Measurements from ENCODE around the gene EEFSEC.

EEFSEC gene

DNA sequence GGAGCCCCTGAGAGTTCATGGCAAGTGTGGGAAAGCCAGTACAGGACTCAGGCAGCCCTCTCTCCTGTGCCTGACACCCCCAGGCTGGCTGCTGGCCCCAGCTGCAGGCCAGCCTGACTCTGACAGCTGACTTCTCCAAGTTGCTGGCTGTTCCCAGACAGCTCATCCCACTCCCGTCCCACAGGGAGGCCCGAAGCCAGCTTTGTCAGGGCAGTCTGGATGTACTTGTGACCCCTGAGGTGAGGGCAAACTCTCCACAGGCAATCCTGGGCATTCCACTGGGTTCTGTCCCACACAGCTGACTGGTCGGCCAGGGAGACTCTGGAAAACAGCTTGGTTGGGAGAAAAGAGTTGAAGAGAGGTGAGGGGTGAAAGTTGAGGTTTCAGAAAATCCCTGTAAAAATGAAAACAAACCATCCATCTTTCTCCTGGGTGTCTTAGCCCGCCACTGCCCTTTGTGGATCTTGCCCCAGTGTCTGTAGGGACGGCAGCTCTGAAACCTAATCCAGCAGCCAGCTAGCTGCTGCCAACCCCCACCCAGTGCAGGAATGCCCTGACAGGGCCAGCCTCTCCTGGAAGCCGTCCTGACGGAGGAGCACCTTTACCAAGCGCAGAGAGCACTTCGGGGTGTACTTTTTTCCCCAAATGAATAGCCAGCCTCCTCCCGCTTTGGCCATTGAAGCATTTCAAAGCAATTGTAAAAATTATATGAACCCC, 225.5 kb downstream of the EEFSEC start:
- DNase-seq: no peak

DNA sequence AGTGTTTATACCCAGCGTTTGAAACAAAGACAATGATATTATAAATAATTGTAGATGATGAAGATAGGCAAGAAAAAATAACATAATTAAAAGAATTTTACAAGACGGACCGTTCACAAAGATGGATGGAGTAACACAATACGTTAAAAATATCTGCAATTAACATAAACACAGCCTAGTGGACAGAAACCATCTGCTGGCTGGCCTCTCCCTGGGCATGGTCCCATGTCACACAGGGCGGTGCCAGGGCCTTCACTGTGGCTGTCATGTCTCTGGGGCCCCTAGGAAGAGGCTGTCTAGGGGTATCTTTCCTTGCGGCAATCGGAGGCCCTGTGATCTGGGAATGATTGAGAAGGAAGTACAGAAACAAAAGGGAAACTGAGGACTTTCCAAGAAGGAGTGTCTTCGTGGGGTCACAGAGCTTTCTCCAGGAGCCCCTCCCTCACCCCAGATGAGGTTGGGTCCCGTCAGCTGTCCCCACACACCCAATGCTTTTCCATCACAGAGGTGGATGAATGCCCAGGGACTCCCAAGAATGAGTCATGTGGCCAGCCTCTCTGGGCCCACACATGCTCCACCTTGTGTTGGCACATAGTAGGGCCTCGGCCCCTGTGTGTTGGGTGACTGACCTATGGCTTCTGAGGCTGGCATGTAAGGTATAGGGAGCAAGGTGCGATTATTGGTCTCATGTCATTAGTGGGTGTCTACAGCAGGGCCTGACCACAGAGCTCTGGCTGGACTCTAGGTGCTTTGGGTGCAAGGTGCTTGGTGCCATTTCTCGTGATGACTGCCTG, 226.3 kb downstream of the EEFSEC start:
- no peak for DNase-seq

DNA sequence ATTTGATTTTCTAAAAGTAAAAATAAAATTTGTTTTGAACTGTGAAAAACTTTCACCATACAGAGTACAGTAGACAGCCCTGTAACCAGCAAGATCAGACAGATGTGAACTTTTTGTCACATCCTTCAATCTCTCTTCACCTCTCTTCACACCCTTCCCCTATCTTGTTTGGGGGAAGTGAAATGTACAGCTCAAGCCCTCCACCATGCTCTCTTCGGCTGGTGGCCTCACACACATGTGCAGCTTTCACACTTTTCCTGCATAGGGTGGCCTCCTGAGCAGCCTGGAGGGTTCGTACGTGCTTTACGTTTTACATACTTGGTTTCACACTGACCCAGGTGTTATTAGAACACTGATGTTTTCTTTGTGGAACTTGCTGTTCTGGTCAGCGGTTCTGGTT, 227.0 kb downstream of the EEFSEC start:
- no peak for DNase-seq

DNA sequence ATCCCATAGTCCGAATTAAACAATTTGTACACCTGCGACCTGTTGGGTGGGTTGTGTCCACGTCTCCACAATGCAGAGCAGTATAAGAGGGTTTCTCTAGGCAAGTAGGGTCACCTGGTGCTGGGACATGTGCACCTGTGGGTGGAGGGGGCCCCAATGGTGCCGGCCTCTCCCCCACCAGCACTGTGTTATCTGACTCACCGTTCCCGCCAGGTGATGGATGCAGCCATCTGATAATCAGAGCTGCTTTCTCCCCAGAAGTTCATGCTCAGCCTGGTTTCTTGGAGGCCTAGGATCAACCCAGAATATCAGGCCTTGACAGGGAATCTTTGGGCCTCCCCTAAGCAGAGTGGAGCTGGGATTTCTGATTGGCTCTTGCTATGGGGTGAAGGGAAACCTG, 227.4 kb downstream of the EEFSEC start:
- no peak for DNase-seq

DNA sequence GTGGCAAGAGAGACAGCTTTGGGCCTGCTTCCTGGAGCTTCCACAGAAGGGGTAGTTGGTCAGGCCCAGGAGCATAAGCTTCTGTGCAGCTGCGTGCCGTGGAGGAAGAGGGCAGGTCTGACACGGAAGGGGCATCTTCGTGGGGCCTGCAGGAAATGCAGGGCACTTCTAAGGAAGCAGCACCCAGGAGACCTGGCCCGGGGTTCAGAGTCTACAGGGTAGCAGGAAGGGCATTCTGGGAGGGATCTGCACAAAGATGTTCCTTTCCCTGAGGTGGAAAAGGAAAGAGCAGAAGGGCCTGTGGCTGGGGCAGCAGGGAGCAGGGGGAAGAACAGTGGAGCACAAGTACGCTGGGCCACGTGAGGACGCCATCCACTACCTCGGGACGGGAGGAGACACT, 228.3 kb downstream of the EEFSEC start:
- no peak for DNase-seq

DNA sequence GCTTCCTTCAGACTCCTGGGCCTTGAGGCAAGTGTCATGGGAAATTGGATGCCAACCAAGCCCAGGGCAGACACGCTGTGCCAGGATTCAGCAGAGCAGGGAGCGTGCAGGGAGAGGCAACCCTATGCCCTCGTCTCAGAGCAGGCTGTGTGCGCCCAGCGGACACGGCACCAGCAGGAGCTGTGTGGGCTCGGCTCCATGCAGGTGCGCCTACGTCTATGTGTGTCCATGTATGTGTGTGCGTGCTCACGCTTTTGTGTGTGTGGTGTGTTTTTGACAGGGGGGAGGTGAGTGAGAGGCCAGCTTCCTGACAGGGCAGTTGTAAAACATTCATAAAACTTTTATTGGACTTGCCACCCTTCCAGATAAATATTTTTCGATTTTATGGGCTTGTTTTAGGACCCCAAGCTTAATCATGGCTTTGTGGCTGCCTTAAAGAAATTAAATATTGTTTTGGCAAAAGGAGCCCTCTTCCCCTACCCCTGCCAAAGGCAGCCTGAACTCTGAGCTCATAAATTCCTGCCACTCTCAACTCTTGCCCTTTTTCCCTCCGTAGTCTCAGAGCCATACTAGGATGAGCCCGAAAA, 229.0 kb downstream of the EEFSEC start:
- DNase-seq: no peak

DNA sequence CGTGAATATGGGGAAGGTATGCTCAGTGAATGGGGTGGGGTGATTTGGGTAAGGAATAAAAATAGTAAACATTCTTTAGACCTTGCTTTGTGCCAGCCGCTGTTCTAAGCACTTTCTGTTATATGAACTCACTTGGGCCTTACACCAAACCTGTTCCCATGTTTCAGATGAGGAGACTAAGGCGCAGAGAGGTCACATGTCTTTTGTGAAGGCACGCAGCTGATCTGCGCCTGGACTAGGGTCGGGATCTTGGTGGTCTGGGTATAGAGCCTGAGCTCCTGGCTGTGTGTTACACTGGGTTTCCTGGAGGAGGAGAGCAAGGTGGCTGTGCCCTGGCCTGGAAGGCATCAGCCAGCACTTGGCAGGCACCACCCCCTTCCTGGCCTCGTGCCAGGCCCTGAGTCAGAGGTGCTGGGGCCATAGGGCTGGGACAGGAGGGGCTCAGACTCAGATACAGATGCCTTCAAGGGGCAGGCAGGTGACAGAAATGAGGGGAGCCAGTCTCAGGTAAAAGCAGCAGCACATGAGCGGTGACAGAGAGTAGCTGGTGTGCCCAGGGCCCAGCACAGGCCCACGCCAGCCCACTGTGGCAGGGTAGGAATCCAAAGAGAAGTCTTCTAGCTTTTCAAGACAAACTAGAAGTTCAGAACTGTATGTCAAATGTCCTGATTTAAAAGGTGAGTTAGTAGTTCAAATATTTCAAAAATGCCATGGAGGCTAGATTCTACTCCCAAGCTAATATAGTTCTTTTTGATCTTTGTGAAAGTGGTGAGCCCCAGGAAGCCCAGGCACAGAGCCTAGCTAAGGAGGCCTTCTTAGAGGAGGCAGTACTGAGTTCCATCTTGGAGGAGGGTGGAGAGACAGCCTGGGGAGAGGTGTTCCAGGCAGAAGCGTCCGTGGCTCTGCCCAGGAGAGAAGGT, 230.3 kb downstream of the EEFSEC start:
- DNase-seq: peak; percentile 50

DNA sequence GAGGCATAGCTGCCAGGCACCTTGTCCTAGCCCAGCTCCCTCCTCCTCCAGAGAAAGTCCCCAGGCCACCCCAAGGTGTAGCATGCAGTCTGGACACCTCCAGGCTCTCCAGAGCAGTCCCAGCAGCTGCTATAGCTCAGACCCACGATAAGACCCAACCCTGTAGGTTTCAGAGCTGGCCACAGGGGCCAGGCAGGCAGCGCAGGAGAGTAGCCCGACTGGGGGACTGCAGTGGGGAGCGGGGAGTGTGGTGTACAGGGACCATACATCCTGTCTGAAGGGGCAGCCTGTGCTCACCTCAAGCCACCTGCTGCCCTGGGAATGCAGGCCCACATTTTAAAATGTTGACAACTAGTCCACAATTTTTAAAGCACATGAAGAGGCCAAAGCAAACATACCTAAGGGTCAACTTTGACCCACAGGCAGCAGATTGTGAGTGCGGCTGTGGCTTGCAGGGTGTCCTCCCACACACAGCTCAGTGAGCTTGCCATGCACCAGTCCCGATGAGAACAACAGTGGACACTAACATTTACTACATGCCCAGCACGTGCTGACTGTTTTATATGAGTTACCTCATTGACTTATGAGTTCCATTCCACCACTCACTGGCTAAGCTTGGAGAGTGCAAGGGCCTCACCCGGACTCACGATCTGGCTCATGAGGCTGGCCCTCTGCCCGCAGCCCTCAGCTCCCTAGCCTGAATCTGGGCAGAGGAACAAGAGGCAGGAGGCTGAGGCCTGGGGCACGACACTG, 232.0 kb downstream of the EEFSEC start:
- DNase-seq: no peak

DNA sequence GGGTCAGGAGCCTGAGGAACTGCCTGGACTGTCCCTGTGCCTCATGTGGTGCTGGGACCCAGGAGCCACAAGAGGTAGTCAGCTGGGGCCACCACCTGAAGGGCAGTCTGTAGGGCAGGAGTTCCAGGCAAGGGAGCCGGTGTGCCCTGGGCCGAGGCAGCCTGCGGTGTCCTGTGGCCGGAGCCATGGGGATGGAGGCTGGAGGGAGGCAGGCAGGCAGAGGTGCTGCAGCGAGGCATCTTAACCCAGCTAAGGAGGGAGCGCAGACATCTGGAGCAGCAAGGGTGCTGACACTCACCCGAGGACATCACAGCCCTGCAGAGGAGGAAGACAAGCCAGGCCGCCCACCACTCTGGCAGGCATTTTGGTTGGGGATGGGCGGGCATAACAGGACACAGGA, 235.7 kb downstream of the EEFSEC start:
- no peak for DNase-seq

DNA sequence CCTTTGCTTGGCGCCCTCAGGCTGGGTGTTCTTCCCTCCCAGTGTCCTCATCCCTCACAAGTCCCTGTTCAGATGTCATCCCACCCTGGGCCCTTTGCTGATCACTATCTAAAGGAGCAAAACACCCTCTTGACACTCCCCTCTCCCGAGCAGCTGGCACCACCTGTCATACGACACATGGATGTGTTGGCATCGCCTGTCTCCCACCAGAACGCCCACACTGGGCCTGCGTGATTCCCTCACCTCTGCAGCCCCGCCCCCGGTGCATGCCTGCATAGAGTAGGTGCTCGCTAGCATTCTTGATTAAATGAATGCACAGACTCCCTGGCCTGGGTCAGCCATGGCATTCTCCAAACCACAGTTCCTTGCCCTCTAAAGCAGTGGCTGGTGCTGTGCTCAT, 237.6 kb downstream of the EEFSEC start:
- no peak for DNase-seq

DNA sequence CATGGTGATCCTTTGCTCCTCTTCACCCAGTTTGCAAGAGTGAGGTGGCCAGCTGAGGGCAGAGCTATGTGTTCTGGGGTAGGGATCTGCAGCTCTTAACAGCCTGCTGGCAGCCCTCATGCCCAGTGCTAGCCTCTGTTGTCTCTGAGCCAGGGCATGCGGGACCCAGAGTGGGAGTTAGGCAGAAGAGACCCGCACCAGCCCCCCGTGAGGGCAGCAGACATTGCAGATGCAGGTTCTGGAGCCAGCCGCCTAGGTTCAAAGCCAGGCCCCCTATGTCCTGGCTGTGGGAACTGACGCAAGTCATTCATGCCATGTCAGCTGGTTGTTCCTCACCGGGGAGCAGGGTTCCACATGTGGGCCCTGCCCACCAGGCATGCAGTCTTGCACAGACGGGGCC, 238.7 kb downstream of the EEFSEC start:
- no peak for DNase-seq

DNA sequence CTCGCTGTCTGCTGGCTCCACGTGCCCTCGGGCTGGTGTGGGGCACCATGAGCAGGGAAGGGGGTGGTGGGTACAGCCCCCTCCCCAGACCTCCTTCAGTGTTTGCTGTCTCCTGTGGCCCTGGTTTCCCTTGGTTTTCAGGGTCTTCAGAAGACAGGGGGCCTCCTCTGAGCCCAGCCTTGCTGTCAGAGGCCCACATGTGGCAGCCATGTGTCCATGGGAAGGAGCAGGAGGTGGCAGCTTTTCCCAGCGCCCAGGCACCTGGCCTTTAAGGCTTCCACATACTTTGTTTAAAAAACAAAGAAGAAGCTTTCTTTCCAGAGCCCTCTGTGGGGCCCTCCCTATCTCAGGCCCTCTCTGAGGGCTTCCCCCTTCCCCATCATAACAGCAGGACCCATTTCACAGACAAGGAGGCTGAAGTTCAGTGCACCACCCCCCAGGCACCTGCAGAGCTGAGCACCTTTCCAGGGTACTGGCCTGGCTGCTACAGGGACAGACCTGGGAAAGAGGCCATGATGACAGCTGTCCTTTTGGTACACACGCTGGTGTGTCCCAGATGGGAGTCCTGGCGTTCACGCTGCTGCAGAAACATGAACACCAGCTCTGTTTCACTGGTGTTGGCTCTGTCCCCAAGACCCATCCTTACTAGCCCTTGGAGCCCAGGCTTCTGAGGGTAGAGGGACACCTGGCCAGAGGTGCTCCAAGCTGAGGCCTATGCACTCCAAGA, 239.7 kb downstream of the EEFSEC start:
- DNase-seq: no peak

DNA sequence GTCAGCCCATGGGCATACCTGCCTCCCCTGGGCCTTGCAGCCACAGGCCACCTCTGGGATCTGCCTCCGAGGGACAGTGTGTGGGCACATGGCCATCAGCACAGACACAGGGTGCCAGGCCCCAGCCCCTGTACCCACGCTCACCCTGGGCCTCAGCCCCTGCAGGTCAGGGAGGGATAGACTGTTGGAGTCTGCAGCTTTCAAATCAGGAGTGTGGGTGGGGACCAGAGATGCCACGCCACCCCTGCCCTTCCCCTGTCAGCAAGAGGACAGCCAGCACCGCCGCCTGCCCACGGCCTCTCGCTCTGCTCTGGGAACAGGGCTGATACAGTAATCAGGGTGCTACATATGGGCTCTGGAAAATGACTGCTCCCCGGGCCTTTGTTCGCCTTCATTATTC, 240.8 kb downstream of the EEFSEC start:
- no peak for DNase-seq

DNA sequence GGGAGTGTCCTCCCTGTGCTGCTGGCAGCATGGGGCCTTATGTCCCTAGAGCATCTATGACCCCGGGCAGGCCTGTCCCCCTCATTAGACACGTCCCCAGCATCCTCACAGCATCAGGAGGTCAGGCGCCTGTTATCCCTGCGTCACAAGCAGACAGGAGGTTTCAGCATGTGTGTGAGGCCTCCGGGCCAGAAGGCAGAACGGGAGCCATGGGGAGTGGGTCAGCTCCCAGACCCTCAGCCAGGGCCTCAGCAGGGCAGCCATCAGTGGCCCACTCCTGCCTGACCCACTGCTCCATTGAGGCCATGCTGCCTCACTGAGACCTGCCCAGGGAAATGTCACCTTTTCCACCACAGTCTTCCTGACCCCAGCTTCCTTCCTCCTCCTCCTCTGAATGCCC, 241.8 kb downstream of the EEFSEC start:
- DNase-seq: no peak

DNA sequence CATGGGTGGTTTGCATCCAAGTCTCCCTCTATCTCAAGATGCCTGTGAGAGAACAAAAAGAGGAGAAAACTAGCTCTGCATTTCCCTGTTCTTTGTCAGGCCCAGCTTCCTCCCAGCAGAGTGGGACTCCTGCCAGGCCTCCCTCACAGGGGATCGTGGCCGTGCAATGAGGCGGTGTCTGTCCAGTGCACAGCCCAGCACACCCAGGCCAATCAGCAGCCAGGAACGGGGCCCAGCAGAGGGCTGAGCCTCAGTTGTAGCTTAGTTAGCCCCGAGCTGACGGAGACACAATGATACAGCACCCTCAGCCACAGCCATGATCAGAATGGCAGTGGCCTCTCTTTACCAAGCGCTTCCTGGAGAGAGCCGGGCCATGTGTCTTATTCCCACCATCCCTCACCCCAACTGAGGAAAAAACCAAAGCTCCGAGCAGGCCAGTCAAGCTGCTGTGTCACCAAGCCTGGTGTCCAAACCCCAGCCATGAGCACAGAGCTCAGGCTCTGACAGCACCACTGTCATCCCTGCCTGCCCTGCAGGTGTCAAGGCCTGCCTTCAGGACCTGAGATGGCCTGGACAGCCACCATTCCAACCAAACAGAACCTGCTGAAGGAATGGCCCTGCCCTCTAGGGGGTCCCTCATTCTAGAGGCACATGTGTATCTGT, 242.3 kb downstream of the EEFSEC start:
- no peak for DNase-seq

DNA sequence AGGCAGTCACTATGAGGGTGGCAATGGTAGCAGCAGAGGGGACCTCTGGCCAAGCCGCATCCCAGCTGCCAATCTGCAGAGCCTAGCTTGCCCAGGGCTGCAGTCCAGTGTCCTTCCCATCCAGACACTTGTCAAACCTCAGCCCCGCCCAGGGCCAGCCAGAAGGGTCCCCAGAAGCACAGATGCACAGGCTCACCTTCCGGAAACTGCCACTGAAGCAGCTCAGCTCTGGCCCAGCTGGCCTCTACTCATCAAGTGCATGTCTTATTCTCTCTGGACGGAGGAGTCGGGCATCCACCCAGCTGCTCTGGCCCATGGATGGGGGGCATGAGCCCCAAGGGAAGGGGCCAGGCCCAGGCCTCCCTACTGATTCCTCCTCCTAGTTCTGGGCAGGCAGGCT, 244.2 kb downstream of the EEFSEC start:
- DNase-seq: no peak

DNA sequence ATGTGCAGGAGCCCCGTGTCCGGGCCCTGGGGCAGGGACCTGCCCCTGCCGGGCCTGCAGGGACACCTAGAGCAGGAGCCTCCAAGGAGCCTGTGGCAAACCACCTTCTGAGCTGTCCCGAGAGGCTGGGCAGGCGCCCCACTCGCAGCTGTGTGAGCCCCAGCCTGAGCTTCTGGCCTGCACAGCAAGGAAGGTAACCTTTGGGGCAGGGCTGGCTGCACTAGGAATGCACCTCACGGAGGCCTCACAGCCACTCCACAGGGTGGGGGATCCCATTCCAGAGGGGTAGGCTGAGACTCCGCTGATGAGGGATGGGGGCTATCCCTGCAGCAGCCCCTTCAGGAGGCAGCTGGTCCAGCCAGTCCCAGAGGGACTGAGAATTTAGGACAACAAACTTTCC, 245.3 kb downstream of the EEFSEC start:
- DNase-seq: no peak

DNA sequence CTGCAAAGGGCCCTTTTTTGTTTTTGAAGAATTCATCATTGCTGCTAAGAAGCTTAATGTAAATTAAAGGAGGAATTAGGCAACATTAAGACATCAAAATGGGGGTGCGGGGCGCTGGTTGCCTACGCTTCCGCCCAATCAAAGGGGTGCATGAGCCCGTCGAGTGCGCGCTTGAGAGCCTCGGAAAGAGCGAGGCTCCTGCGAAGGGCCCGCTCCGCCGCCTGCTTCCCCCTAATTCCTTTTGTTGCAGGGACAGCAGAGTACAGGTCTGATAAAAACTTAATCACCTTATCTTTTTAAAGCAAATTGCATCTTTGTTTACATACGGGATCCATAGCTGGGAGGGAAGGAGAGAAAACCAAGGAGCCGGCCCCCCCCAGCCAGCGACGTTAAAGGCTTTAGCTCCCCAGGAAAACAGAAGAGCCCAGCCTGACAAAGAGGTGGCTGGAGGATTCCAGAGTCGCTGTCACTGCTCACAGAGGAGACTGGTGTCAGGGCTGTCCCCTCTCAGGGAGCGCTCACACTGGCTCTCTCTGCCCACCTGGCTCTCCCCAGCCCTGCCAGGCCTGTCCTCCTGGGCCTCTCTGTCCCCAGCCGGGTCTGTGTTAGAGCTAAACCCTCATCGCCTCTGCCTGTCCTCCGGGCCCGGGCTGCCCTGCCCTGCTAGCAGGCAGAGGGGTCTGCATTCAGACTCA, 246.1 kb downstream of the EEFSEC start:
- no peak for DNase-seq

DNA sequence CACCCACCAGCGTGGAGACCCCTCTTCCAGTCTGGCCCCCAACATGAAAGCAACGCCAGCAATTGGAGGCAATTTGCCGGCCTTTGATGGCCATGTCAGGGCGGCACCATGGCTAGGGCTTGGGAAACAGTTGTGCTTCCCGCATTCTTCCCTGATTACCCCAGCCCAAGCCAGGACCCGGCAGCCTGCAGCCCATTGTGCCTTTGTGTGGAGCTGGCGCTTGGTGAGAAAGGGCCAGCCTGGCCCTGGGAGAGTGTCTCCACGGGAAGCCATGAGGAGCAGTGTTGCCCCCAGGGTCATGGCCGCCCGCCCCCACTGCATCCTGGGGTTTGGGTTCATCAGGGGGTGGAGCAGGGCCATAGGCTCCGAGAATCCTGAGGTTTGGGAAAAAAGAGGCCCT, 247.4 kb downstream of the EEFSEC start:
- no peak for DNase-seq

DNA sequence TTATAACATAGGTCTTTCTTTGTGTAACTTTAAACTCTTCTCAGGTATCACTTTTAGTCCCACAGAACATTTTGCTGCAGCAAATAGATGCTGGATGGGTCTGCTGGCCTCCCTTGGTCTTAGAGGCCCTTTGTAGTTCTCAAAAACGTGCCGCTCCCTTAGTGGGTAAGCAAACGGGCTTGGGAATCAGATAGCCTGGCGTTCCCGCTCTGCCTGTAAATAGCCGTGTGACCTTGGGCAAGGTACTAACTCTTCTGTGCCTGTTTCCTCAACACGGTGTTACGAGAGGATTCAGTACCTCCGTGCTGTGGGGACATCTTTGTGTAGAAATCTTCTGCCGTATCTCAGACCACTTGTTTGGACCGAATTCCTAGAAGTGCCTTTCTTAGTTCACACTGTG, 249.0 kb downstream of the EEFSEC start:
- DNase-seq: no peak

DNA sequence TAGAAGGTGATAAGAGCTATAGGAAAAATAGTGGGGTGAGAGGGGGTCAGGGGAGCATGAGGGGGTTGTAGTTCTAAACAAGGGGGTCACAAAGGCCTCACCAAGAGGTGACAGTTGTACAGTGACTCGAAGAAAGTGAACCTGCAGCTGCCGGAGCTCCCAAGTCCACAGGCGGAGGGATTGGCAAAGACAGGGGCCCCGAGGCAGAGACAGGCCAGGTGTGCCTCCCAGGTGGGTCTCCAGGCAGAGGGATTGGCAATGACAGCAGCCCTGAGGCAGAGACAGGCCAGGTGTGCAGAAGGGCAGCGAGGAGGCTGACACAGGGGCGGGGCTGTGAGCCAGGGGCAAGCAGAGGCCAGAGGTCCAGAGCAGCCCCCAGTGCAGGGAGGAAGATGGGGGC, 249.7 kb downstream of the EEFSEC start:
- DNase-seq: no peak

All from activated naive CD4-positive, alpha-beta T cell treated with anti-CD3 and anti-CD28 coated beads, Interleukin-2, amount 50 U/mL, for 16 hours (primary cell).